Right lobe of liver (tissue), 4 donors: Measurements from ENCODE around the gene ZNF488.

Experiments used
- CTCF ChIP-seq, 4 donors: fragments of 200-600 bp in 3 of 4; fragments of 450-650 bp in 1 of 4; IDR thresholded peaks; one replicate each; pipeline versions ENCODE4 v1.5.1 to v1.8.0; 2016 to 2022; ENCODE audit warnings: antibody characterized with exemption in 4 of 4, mild to moderate bottlenecking in 2 of 4
- POLR2A ChIP-seq: fragments of 450-650 bp; IDR thresholded peaks from one replicate; pipeline ENCODE4 v1.6.1; 2017; ENCODE audit warnings: antibody characterized with exemption, mild to moderate bottlenecking
- donor health status: DM: no; HTN: no; CAD: no.
- donor health status: DM: no; HTN: no; CAD: no.
- donor health status: DM: no; HTN: yes; CAD: no.

- TF ChIP-seq CTCF (IDR thresholded peaks at IDR 0.05) (no peak), POLR2A (no peak)
These were observed 17.1 kb upstream of the ZNF488 start for GRCh38 chr10:47401210-47401609.
